ENCODE results near the gene FOXK1. TPM values are rescaled to one million over a fixed set of nuclear protein-coding genes. Genes with fewer than 3 reads are reported as not detected.

Gene FOXK1
- total and polyA plus RNA-seq, 9 of the 15 experiments (the other 6 are each of a cell fraction or from before 2014, with no cell fraction given): 0.32 to 45.5 (median 8.1) TPM

- TF ChIP-seq ZNF121 (CRISPR knock-in tag; conservative IDR thresholded peaks at IDR 0.05) (no peak), SMARCE1 (IDR thresholded peaks at IDR 0.05) (0 out of 2 replicates have a peak, but pooled peaks have one; percentile 9), FOXK1 (CRISPR knock-in tag; IDR thresholded peaks at IDR 0.05; ENCODE audit: borderline replicate concordance) (peak; percentile 47; the same call in 1 of the 2 replicates), SIN3A (IDR thresholded peaks at IDR 0.05; ENCODE audit: borderline replicate concordance in 2 of 2, control insufficient read depth in 1 of 2, low read depth in 2 of 2, low read length in 2 of 2) (0 out of 4 replicates have a peak, but pooled peaks of 1 of the 2 experiments have one; percentile 52), TFE3 (CRISPR knock-in tag; IDR thresholded peaks at IDR 0.05) (no peak), YY1 (IDR thresholded peaks at IDR 0.05; ENCODE audit: borderline replicate concordance in 1 of 3, control insufficient read depth in 1 of 3, extremely low read depth in 1 of 3, insufficient read depth in 3 of 3, insufficient read length in 1 of 3, insufficient replicate concordance in 2 of 3, low read depth in 1 of 3, low read length in 2 of 3) (peak in 1 of 3 experiments; percentile 25), XRCC4 (IDR thresholded peaks at IDR 0.05; ENCODE audit: extremely low read depth, insufficient read depth, insufficient read length) (no peak), MAFK (IDR thresholded peaks at IDR 0.05; ENCODE audit: low read length) (0 out of 2 replicates have a peak, but pooled peaks have one; percentile 7), GABPB1 (CRISPR knock-in tag; IDR thresholded peaks at IDR 0.05) (peak; percentile 42; the same call in 1 of the 2 replicates), THRB (CRISPR knock-in tag; conservative IDR thresholded peaks at IDR 0.05) (no peak), RBM22 (IDR thresholded peaks at IDR 0.05; ENCODE audit: low read depth, low read length, poor library complexity, severe bottlenecking) (peak; percentile 50), ATF1 (CRISPR knock-in tag; IDR thresholded peaks at IDR 0.05) (no peak), ATF1 (tag; IDR thresholded peaks at IDR 0.05) (peak; percentile 23; the same call in 1 of the 2 replicates), NRF1 (conservative IDR thresholded peaks at IDR 0.05 in 1 of 2, IDR thresholded peaks at IDR 0.05 in 1 of 2) (peak; percentile 62 to 73), RAD21 (CRISPR knock-in tag; conservative IDR thresholded peaks at IDR 0.05 in 1 of 2, IDR thresholded peaks at IDR 0.05 in 1 of 2) (peak in 1 of 2 experiments; percentile 10; a peak in 1 of 4 replicates), CCNT2 (IDR thresholded peaks at IDR 0.05; ENCODE audit: borderline replicate concordance, extremely low read depth, insufficient read length, low read depth, low read length) (peak; percentile 69), TFAP4 (CRISPR knock-in tag; IDR thresholded peaks at IDR 0.05; ENCODE audit: borderline replicate concordance) (peak; percentile 66; the same call in 1 of the 2 replicates), SRSF1 (IDR thresholded peaks at IDR 0.05; ENCODE audit: low read depth, low read length) (no peak), ZFPM2 (CRISPR knock-in tag; IDR thresholded peaks at IDR 0.05) (no peak)
These were observed 62.5 kb downstream of the FOXK1 start (continued) for GRCh38 chr7:4744391-4745264.

Measured in K562 (cell line).